HG02571 (cell line): ENCODE measurements around the gene P2RX2.

Source experiments
- ATAC-seq: cut with Tn5 transposase; IDR thresholded peaks from one replicate; pipeline ENCODE4 v1.9.1; 2021; ENCODE audit warnings: mild to moderate bottlenecking, moderate library complexity; ENCODE audit not compliant: unreplicated experiment

The P2RX2 gene

DNA sequence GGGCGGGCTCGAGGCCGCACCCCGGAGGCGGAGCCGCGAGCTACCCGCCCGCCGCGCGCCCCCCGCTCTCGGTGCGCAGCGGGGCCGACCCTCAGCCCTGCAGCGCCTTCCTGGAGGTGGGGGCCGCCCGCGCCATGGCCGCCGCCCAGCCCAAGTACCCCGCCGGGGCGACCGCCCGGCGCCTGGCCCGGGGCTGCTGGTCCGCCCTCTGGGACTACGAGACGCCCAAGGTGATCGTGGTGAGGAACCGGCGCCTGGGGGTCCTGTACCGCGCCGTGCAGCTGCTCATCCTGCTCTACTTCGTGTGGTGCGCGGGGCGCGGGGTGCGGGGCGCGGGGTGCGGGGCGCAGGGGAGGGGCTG, at the start of gene P2RX2:
TSS of gene P2RX2 (plus strand) at position 94 of the 361 bp plus-strand sequence. CDS start at position 135, 41 bp downstream.
- no peak for ATAC-seq

DNA sequence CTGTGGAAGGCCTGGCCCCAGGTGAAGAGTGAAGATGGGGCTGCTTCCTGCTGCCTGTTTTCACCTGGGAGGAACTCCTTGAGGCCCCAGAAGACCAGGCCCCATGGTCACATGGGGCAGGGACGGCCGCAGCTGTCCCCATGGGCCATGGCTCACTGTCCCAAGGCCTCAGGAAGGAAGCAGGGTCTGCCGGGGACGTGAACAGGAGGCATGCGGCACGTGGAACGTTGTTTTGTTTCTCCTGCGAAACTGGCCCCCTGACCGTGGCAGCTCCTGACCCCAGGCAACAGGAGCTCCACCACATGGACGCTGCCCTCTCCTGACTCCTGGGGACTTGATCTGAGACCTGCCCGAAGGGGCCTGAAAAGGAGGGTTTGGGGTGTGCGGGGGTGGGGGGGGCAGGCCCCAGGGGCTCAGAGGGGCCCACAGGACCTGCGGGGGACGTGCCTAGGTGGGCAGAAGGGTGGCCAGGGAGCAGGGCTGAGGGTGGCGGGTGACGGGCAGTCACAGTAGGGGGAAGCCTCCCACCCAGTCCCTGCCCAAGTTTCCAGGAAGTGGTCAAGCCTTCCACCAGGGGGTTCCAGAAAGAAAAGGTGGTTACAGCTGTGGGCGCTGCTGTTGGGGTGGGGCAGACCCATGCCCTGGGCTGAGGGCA, 49.6 kb upstream of the P2RX2 start:
- ATAC-seq, result no peak

DNA sequence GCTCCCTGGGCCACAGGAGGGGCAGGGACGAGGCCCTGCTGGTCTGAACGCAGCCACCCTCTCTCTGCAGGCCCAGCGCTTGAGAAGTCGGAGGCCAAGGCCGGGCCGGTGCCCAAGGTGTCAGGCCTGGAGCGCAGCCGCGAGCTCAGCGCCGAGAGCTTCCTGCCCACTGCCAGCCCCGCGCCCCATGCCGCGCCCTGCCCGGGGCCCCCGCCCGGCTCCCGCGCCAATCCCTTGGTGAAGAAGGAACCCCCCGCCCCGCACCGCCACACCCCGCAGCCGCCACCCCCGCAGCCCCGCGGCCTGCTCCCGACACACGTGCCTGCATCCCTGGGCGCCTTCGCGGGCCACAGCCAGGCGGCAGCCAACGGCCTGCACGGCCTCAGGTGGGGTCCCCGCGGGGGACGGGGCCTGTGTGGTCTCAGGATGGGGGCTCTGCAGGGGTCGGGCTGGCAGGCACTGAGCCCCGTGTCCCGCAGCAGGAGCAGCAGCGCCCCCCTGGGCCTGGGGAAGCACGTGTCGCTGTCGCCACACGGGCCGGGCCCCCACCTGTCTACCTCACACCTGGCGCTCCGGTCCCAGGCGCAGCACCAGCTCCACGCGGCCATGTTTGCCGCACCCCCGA, 48.6 kb upstream of the P2RX2 start:
- ATAC-seq, result no peak

DNA sequence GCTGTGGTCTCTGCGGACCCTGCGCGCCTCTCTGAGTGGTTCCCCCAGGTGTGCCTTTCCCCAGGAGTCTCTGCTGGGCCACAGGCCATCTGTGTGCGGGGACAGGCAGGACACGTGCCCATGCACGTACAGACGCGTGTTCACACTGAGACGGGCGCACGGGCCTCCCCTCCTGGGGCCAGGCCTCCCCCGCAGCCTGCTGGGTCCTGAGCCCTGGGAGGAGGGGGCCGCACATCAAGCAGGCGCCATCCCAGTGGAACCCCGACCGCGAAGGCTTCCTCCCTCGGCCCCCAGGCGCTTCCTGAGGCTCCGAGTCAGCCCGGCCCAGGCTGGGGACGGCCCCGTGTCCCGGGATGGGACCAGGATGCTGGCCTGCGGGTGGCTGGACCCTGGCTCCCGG, 47.9 kb upstream of the P2RX2 start:
- ATAC-seq, result no peak

DNA sequence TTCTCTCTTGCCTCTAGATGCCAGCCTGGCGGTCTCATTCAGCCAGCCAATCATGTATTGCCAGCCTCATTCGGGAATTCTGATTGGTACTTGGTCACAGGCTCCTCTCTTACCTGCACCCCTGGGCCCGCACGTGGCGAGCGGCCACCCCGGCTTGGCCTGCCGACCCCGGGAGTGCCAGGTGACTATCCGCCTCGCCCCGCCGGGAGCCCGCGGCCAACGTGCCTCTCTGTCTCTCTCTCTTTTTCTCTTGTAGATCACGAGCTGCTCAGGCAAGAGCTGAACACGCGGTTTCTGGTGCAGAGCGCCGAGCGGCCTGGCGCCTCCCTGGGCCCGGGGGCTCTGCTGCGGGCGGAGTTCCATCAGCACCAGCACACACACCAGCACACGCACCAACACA, 47.5 kb upstream of the P2RX2 start:
- ATAC-seq, result no peak

DNA sequence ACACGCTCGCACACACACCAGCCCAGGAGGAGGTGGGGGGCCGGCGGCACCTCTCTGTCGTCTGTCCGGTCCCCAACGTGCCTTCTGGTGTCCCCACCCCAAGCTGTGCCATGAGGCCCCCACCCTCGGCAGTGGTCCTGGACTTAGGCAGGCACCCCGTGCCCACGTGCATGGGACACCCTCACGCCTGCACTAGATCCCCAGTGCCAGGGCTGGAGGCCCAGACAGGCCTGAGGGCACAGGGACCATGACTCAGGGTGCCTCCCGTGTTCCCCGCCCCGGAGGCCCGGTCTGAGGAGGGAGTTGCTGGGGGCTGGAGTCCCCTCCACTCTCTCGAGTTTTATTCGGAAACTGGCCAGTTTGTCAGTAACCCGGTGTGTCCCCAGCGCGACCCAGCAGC, 47.0 kb upstream of the P2RX2 start:
- no peak for ATAC-seq

DNA sequence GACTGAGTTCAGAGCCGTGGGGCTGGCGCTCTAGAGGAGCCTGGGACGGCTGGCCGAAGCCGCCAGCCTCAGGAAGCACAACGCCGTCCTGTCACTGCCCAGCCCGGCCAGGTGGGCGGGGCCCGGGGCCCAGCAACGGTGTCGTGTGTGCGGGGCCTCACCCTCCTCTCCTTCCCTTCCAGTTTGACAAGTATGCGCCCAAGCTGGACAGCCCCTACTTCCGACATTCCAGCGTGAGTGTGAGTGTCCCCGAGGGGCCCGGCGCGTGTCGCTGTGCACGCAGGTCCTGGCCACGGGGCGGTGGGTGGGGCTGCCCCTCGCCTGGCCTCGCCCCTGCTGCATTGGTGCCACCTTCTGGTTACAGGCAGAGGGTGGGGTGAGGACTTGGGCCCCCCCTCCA, 46.5 kb upstream of the P2RX2 start:
- no peak for ATAC-seq

DNA sequence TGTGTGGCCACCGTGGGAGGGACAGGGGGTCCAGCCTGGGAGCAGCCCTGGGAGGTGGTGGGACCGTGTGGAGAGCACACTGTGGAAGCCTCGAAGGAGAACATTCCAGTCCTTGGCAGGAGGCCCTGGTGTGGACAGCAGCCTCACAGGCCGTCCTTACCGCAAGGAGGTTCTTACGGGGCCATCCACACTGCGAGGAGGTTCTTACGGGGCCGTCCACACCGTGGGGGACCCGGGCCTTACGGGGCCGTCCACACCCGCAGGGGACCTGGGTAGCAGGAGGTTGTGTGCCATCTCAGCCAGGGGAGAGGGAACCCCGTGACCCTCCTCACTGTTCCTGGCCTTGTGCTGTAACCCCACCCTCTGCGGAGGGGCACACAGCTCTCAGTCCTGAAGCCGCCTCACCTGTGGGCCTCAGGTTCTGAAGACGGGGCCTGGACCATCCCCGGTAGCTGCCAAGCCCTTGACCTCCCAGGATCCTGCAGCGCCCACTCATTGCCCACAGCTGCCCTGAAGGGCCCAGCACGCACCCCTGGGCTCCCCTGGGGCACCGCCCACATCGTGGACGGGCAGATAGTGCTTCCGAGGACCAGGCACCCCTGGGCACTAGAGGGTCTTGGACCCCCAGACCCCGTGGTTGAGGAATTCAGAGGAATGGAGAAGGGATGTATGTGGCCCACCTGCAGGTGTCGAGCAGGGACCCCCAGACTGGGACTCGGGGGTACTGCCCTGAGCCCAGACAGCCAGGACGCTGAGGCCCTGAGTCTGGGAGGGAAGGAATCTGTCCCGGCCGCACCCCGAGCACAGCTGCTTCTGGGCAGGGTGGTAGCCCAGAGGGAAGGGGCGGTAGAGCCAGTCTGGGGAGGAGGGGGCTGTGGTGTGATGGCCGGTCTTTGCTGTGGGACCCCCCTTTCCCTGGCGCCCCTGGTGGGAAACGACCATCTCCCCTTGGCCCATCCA, 45.5 kb upstream of the P2RX2 start:
- no peak for ATAC-seq

DNA sequence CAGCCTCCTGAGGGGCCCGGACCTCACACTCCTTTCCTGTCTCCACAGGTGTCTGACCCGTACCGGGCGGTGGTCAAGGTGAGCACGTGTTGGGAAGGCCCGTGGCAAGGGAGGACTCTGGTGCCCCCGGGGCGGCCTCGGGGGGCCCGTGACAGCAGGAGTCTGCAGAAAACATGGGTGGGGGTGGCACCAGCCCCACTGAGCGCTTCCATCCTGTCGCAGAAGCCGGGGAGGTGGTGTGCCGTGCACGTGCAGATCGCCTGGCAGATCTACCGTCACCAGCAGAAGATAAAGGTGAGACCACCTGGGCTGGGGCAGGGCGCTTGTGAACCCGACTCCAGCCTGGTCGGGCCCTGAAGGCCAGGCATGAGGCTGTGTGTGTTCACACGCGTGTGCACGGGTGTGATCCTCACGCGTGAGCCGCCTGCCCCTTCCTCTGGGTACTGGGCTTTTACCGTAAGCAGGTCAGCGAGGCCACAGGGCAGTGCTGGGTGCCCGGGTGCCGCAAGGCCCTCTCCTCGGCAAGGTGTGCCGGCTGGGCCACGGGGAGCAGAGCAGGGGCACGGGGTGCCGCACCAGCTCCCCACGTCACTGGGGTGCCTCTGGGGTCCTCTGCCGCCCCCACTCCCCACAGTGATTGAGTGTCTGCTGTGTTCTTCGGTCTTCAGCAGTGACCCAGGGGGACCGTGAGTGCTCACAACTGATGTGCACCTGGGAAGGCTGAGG, 44.1 kb upstream of the P2RX2 start:
- ATAC-seq, result no peak

DNA sequence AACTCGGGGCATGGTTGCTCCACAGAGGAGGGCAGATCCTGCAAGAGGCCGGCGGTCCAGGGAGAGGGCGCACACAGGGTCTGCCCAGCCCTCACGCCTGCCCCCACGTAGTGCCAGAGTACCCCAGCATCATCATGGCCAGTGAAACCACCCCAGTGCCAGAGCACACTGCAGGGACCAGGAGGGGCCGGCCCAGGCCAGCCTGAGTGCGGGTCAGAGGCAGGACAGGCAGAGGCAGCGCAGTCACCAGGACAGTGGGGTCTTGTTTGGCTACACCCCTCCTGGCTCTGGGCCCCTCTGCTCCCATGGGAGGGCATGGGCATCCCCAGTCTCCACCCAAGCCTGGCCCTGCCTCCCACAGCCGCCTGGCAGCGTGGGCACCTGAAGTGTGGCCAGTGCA, 42.9 kb upstream of the P2RX2 start:
- ATAC-seq, result no peak

DNA sequence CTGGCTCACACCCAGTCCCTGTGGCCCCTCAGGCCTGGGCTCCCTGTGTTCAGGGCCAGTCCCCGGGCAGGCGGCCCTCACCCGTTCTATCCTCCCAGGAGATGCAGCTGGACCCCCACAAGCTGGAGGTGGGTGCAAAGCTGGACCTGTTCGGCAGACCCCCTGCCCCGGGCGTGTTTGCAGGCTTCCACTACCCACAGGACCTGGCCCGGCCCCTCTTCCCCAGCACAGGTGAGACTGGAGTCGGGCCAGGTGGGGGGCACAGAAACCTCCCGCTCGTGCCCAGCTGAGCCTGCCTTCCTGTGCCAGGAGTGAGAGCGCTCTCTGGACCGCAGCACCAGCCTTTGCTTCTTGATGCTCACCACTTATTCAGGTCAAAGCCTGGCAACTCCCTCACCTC, 41.9 kb upstream of the P2RX2 start:
- ATAC-seq, result no peak

DNA sequence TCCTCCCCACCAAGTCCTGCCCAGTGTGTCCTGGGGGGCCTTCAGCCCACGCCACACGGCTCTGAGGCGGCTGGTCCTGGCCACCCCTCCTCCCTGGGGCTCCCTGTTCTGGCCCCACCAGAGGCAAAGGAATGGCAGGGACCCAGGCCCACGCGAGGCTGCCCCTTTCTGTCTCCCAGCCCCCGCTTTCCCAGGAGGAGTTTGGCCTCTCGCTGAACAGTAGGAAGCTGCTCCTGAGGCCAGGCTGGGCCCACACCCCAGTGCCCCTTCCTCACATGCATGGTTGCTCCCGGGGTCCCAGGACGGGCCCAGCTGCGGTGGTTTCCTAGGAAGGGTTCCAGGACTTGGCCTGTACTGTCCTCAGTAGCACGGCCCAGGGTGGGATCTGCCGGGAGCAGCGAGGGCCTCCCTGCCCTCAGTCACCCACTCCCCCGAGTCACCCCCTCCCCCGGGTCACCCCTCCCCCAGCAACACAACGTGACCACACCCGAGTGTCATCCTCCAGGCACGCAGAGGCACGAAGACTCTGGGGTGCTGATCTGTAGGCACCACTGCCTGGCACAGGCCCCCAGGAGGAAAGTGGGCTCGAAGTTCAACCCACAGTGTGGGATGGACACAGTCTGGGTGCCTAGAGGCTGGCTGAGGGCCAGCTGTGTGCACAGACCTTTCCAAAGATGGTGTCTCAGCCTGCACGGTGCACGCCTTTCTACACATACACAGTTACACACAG, 41.2 kb upstream of the P2RX2 start:
- no peak for ATAC-seq

DNA sequence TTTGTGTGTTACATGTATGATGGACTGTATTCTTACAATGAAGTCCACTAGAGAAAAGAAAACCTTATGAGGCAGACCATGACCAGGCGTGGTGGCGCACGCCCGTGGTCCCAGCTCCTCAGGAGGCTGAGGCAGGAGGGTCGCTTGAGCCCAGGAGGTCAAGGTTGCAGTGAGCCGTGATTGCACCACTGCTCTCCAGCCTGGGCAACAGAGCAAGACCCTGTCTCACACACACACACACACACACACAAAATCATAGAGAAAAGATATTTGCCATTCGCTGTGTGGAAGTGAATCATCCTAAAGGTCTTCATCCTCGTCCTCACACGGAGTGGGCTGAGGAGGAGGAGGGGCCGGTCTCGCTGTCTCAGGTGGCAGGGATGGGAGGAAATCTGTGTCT, 40.5 kb upstream of the P2RX2 start:
- ATAC-seq, result no peak

DNA sequence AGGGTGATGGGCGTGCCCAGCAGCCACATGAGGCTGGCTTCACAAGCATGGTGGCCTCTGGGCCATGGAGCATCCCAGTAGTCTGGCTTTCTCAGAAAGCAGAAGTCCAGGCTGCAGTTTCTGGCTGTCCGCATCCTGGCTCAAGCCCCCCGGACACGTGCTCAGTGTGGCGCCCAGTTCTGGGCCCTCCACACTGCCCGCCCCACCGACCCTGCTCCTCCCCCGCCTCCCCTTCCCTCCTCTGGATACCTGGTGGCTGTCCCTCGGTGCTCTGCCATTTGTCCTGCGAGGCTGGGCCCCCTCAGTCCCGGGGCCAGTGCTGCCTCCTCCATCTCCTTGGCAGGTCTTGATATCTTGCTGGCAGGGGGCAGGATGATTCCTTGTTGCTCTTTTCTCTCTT, 39.8 kb upstream of the P2RX2 start:
- no peak for ATAC-seq

DNA sequence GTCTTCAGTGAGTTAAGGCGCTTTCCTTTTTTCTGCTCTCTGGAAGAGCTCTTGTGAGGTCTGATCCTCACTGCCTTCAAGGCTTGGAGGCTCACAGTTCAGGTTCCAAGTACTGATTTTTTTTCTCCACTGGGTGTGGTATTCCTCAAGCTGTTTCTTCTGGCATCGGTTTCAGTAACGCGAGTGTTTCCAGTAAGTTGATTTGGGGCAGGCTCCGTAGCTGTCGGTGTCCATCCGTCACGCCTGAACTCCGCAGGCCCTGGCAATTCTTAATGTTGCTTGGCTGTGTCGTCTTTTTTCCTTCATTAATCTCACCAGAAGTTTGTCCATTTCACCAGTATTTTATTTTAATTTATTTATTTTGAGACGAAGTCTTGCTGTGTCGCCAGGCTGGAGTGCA, 38.8 kb upstream of the P2RX2 start:
- ATAC-seq, result no peak

DNA sequence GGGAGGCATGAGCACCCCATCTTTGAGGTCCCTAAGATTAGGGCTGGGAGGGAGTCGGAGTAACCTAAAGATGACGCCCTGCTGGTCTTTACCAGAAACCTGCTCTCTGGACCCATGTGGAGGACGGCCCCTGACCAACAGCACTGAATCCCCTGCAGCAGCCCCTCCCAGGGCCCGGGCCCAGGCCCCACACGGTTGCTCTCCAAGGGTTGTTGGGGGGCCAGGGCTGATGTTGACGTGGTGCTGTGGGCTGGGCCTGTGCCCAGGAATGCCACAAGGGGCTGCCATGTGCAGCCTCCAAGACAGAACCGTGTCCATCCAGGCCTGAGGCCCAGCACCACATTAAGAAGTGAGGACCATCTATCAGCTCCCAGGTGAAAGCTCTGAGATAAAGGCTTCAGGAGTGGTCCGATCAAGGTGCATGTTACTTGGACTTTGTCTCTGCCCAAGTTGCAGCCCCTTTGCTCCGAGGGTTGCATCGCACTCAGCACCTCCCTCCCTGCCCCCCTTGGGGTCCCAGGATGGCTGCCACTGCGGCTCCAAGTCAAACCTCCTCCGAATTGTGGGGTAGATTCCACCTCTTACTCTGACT, 37.8 kb upstream of the P2RX2 start:
- ATAC-seq, result no peak

DNA sequence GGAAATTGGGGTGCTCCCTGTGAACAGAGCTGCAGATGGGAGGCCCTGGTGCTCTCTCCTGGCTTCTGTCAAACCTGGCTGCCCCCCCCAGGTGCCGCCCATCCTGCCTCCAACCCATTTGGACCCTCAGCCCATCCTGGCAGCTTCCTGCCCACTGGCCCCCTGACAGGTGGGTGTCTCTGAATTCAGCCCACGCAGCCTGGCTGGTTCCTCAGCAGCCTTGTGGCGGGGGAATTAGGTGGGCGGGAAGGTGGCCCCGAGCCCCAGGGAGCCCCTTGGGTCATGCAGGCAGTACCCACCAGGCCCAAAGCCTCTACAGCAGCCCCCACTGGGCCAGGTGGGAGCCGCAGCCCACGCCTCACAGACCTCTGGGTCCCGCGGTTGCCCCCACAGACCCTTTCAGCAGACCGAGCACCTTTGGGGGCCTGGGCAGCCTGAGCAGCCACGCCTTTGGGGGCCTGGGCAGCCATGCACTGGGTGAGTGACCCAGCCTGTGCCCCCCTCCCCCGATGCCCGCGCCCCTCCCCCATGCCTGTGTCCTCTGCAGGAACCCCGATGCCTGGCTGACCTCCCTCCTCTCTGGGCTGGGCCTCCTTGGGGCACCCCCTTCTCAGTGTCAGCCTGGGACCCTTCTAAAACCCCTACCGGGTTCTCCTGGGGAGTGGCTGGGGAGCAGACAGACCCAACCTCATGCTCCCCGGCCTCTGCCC, 37.1 kb upstream of the P2RX2 start:
- no peak for ATAC-seq

DNA sequence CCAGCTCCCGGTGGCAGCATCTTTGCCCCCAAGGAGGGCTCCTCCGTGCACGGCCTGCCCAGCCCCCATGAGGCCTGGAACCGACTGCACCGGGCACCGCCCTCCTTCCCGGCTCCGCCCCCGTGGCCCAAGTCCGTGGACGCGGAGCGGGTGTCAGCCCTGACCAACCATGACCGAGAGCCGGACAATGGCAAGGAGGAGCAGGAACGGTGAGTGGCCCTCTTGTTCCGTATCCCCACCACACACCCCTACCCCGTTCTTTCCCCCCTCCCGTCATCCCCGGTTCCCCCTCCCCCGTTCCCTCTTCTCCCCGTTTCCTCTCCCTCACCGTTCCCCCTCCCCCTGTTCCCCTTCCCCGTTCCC, 36.5 kb upstream of the P2RX2 start:
- no peak for ATAC-seq

DNA sequence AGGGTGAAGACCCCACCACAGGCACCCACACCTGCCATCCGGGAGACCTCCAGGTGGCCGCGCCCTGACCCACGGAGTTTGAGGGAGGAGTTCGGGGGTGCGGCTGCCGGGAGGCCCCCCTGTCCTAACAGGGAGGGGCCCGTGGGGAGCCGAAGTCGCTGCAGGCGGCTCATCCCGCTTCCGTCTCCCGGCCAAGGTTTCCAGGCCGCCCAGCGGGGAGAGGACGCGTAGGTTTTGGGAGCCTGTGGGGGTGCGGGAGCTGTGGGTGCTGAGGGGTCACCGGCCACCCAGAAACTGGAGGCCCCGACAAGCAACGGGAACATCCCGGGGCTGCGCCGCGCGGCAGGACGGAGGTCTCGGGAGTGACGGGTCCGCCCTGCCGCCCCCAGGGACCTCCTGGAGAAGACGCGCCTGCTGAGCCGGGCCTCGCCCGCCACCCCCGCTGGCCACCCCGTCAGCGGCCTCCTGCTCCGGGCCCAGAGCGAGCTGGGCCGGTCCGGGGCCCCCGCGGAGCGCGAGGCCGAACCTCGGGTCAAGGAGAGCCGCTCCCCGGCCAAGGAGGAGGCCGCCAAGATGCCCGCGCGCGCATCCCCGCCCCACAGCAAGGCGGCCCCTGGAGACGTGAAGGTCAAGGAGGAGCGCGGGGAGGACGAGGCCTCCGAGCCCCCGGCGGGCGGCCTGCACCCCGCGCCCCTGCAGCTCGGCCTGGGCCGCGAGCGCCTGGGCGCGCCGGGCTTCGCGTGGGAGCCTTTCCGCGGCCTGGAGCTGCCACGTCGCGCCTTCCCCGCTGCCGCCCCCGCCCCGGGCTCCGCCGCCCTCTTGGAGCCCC, 35.8 kb upstream of the P2RX2 start:
- ATAC-seq, result no peak
